Measurements from ENCODE around the gene ERVV-1. TPM values are rescaled to one million over a fixed set of nuclear protein-coding genes. Genes with fewer than 3 reads are reported as not detected.

Gene ERVV-1
- total and polyA plus RNA-seq, 2 donors = 0.05 to 0.14 TPM

DNA sequence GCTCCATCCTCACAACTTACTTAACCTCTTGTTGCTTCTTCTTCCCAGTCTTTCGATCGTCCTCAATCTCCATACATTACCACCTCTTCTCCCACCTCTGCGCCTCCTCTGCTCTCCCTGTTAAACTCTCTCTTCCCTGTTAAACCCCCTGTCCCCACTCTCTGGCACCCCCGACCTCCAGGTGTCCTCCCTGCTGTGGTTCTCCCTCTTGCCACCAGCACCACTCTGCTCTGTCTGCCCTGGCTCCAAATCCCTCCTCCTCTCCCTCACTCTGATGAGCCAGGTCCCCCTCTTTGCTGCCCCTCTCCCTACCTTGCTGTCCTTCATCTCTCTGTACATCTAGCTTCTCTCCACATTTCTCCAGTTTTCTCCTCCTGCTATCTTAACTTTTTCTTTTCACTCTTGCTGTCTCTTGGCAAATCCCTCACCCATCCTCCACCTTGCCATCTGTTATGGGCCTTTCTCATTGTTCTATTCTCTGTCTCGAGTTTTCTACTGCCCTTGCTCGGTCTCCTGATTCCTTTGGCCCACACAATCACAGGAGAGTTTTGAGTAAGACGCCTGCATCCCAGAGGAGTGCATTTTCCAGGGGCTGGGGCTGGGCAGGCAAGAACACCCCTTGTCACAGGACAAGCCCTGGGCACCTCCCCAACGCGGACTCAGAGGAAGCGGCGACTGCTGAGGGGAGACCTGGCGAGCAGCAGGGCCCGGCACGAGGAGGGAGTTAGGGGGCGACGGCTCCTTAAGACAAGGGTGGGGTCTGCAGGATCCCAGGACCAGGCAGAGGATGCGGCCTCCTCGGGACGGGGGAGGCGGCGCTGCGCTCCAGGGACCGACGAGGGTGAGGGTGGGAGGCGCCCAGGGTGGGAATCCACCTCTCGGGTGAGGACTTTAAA is 21.4 kb upstream of the ERVV-1 start:
- H3K4me3 ChIP-seq (ENCODE audit: low read length in 2 of 2) = peak overlapping the region in 1 of 2 donors; percentile 61
- H3K27me3 ChIP-seq (ENCODE audit: control insufficient read depth in 2 of 2, insufficient read depth in 1 of 2, low read length in 1 of 2) = peaks cover 0 to 11% of the 10 kb centered on the region in 2 donors
- peak overlapping the region in 1 of 2 donors; percentile 42 for H3K27ac ChIP-seq (ENCODE audit: low read depth in 1 of 2, low read length in 1 of 2)
- H3K4me1 ChIP-seq (ENCODE audit: control insufficient read depth in 2 of 2, insufficient read depth in 2 of 2, low read length in 2 of 2) = peaks cover 3 to 12% of the 10 kb centered on the region in 2 donors
- 32% methylated on average over 26 of the region's 26 CpGs for WGBS
- H3K36me3 ChIP-seq (ENCODE audit: control insufficient read depth in 2 of 2, insufficient read depth in 2 of 2, low read length in 1 of 2) = no peaks in the 10 kb centered on the region
- H3K9me3 ChIP-seq (ENCODE audit: control insufficient read depth in 2 of 2, insufficient read depth in 1 of 2, low read length in 1 of 2) = peaks cover 0 to 38% of the 10 kb centered on the region in 2 donors
- DNase-seq (ENCODE audit: low read depth in 6 of 9, low spot score in 9 of 9) = peak in 1 of 9 donors; percentile 3

DNA sequence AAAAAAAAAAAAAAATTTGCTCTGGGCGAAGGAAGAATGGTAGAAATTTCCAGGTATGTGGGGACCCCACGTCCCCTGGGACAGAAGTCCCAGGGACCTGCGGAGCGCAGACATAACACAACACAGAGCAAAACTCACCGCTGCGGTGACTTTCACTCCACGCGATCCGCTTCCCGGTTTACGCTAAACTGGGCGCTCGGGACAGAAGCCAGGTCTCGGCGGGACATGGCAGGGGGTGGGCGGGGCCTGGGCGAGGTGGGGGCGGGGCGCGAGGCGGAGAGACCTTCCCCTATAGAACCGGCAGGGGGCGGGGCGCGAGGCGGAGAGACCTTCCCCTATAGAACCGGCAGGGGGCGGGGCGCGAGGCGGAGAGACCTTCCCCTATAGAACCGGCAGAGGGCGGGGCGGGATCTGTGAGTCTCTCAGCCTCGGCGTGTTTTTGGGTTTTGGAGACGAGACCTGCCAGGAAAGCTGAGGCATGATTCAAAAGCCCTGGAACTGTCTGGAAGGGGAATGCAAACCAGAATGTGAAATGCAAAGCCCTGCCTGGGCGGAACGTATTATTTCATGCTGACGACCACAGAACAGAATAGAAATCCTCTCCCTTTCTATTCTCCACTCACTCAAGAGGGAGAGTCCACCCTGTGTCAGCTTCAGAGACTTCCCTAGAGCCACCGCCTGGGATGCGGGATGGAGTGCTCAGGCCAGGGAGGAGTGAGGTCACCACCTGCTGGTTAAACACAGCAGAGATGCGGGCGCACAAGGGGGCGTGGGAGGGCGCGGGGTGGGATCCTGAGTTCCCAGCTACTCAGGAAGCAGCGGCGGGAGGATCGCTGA is 20.2 kb upstream of the ERVV-1 start:
- H3K4me1 ChIP-seq (ENCODE audit: control insufficient read depth in 2 of 2, insufficient read depth in 2 of 2, low read length in 2 of 2) = peaks cover 3 to 12% of the 10 kb centered on the region in 2 donors
- peaks cover 0 to 44% of the 10 kb centered on the region in 2 donors for H3K9me3 ChIP-seq (ENCODE audit: control insufficient read depth in 2 of 2, insufficient read depth in 1 of 2, low read length in 1 of 2)
- H3K36me3 ChIP-seq (ENCODE audit: control insufficient read depth in 2 of 2, insufficient read depth in 2 of 2, low read length in 1 of 2) = no peaks in the 10 kb centered on the region
- peak in 6 of 9 donors; percentile 11 to 83 (median 33) for DNase-seq (ENCODE audit: low read depth in 6 of 9, low spot score in 9 of 9)
- WGBS = 2% methylated on average over 50 of the region's 50 CpGs
- H3K4me3 ChIP-seq (ENCODE audit: low read length in 2 of 2) = peak overlapping the region; percentile 18 to 61
- H3K27me3 ChIP-seq (ENCODE audit: control insufficient read depth in 2 of 2, insufficient read depth in 1 of 2, low read length in 1 of 2) = peaks cover 0 to 11% of the 10 kb centered on the region in 2 donors
- H3K27ac ChIP-seq (ENCODE audit: low read depth in 1 of 2, low read length in 1 of 2) = peak overlapping the region in 1 of 2 donors; percentile 42

DNA sequence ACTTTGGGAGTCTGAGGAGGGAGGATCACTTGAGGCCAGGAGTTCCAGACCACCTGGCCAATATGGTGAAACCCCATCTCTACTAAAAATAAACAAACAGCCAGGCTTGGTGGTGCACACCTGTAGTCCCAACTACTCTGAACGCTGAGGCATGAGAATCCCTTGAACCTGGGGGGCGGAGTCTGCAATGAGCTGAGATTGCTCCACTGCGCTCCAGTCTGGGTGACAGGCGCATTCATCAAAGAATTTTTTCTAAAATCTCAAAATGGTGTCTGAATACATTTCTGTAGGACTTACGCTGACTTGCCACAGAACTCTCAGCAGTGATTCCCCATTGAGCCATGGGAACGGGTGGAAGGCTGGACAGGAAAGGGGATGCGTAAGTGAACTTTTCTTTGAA is 18.0 kb upstream of the ERVV-1 start:
- WGBS = 90% methylated on average over 7 of the region's 7 CpGs

DNA sequence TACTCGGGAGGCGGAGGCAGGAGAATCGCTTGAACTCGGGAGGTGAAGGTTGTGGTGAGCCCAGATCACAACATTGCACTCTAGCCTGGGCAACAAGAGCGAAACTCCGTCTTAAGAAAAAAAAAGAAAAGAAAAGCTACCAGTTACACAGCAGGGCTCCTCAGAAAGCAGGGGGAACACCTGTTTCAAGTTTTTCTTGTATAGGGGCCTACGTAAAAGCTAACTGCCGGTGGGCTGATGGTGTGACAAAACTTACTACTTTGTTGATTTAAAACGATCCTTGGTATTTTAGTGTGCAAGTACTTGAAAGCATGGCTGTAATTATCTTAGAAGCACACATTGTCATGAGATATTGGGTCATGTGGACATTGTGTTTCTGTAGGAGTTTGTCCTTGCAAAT is 15.7 kb upstream of the ERVV-1 start:
- no peak for DNase-seq (ENCODE audit: low read depth in 6 of 9, low spot score in 9 of 9)
- WGBS = 80% methylated on average over 9 of the region's 9 CpGs
- H3K9me3 ChIP-seq (ENCODE audit: control insufficient read depth in 2 of 2, insufficient read depth in 1 of 2, low read length in 1 of 2) = peaks cover 0 to 34% of the 10 kb centered on the region in 2 donors

More for the DNA sequence above, 18.0 kb upstream of the ERVV-1 start:
- H3K4me3 ChIP-seq (ENCODE audit: low read length in 2 of 2) = no peak overlapping the region
- H3K27me3 ChIP-seq (ENCODE audit: control insufficient read depth in 2 of 2, insufficient read depth in 1 of 2, low read length in 1 of 2) = peaks cover 0 to 11% of the 10 kb centered on the region in 2 donors
- no peaks in the 10 kb centered on the region for H3K36me3 ChIP-seq (ENCODE audit: control insufficient read depth in 2 of 2, insufficient read depth in 2 of 2, low read length in 1 of 2)
- H3K27ac ChIP-seq (ENCODE audit: low read depth in 1 of 2, low read length in 1 of 2) = no peak overlapping the region
- no peak for DNase-seq (ENCODE audit: low read depth in 6 of 9, low spot score in 9 of 9)
- H3K9me3 ChIP-seq (ENCODE audit: control insufficient read depth in 2 of 2, insufficient read depth in 1 of 2, low read length in 1 of 2) = peaks cover 0 to 37% of the 10 kb centered on the region in 2 donors
- H3K4me1 ChIP-seq (ENCODE audit: control insufficient read depth in 2 of 2, insufficient read depth in 2 of 2, low read length in 2 of 2) = peaks cover 3 to 12% of the 10 kb centered on the region in 2 donors

GRCh38 chr19:53002479-53002878 is 11.2 kb upstream of the ERVV-1 start:
- Histone ChIP-seq H3K36me3 (ENCODE audit: control insufficient read depth in 2 of 2, insufficient read depth in 2 of 2, low read length in 1 of 2) (no peaks in the 10 kb centered on the region), H3K9me3 (ENCODE audit: control insufficient read depth in 2 of 2, insufficient read depth in 1 of 2, low read length in 1 of 2) (peaks cover 1 to 30% of the 10 kb centered on the region in 2 donors), H3K4me3 (ENCODE audit: low read length in 2 of 2) (no peak overlapping the region), H3K27ac (ENCODE audit: low read depth in 1 of 2, low read length in 1 of 2) (no peak overlapping the region), H3K4me1 (ENCODE audit: control insufficient read depth in 2 of 2, insufficient read depth in 2 of 2, low read length in 2 of 2) (no peaks in the 10 kb centered on the region), H3K27me3 (ENCODE audit: control insufficient read depth in 2 of 2, insufficient read depth in 1 of 2, low read length in 1 of 2) (no peaks in the 10 kb centered on the region)
- 47% methylated on average over 2 of the region's 2 CpGs for WGBS
- DNase-seq (ENCODE audit: low read depth in 6 of 9, low spot score in 9 of 9) = no peak

More for the DNA sequence above, 15.7 kb upstream of the ERVV-1 start:
- Histone ChIP-seq H3K4me1 (ENCODE audit: control insufficient read depth in 2 of 2, insufficient read depth in 2 of 2, low read length in 2 of 2) (peaks cover 0 to 4% of the 10 kb centered on the region in 2 donors), H3K4me3 (ENCODE audit: low read length in 2 of 2) (no peak overlapping the region), H3K27me3 (ENCODE audit: control insufficient read depth in 2 of 2, insufficient read depth in 1 of 2, low read length in 1 of 2) (peaks cover 0 to 3% of the 10 kb centered on the region in 2 donors), H3K36me3 (ENCODE audit: control insufficient read depth in 2 of 2, insufficient read depth in 2 of 2, low read length in 1 of 2) (no peaks in the 10 kb centered on the region), H3K27ac (ENCODE audit: low read depth in 1 of 2, low read length in 1 of 2) (no peak overlapping the region)

GRCh38 chr19:53004242-53004641 is 9.5 kb upstream of the ERVV-1 start:
- Histone ChIP-seq H3K4me3 (ENCODE audit: low read length in 2 of 2) (no peak overlapping the region), H3K9me3 (ENCODE audit: control insufficient read depth in 2 of 2, insufficient read depth in 1 of 2, low read length in 1 of 2) (peaks cover 1 to 33% of the 10 kb centered on the region in 2 donors), H3K4me1 (ENCODE audit: control insufficient read depth in 2 of 2, insufficient read depth in 2 of 2, low read length in 2 of 2) (no peaks in the 10 kb centered on the region), H3K27ac (ENCODE audit: low read depth in 1 of 2, low read length in 1 of 2) (no peak overlapping the region), H3K36me3 (ENCODE audit: control insufficient read depth in 2 of 2, insufficient read depth in 2 of 2, low read length in 1 of 2) (no peaks in the 10 kb centered on the region), H3K27me3 (ENCODE audit: control insufficient read depth in 2 of 2, insufficient read depth in 1 of 2, low read length in 1 of 2) (no peaks in the 10 kb centered on the region)
- no peak for DNase-seq (ENCODE audit: low read depth in 6 of 9, low spot score in 9 of 9)
- 86% methylated on average over 5 of the region's 5 CpGs for WGBS

GRCh38 chr19:53007200-53007599 is 6.5 kb upstream of the ERVV-1 start:
- Histone ChIP-seq H3K27me3 (ENCODE audit: control insufficient read depth in 2 of 2, insufficient read depth in 1 of 2, low read length in 1 of 2) (no peaks in the 10 kb centered on the region), H3K36me3 (ENCODE audit: control insufficient read depth in 2 of 2, insufficient read depth in 2 of 2, low read length in 1 of 2) (no peaks in the 10 kb centered on the region), H3K27ac (ENCODE audit: low read depth in 1 of 2, low read length in 1 of 2) (no peak overlapping the region), H3K9me3 (ENCODE audit: control insufficient read depth in 2 of 2, insufficient read depth in 1 of 2, low read length in 1 of 2) (peaks cover 4 to 45% of the 10 kb centered on the region in 2 donors), H3K4me3 (ENCODE audit: low read length in 2 of 2) (no peak overlapping the region), H3K4me1 (ENCODE audit: control insufficient read depth in 2 of 2, insufficient read depth in 2 of 2, low read length in 2 of 2) (no peaks in the 10 kb centered on the region)
- 83% methylated on average over 7 of the region's 7 CpGs for WGBS
- DNase-seq (ENCODE audit: low read depth in 6 of 9, low spot score in 9 of 9) = no peak

DNA sequence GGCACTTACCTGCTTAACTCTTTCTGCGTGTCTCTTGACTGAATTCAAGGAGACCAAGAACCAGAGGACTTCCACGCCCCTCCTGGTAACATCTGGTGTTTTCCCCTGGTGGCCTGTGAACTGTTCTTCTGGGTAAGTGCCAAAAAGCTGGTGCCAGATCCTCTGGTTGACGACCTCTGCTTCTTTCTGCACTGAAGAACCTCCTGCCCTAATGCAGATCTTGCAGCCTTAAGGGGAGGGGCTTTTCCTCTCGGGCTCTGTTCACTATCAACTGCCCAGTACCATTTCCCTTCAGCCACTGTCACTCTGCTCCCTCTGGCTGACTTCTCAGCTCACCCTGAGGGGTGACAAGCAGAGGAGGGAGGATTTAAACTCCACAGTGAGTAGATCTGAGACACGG is 6.1 kb upstream of the ERVV-1 start:
- Histone ChIP-seq H3K4me1 (ENCODE audit: control insufficient read depth in 2 of 2, insufficient read depth in 2 of 2, low read length in 2 of 2) (no peaks in the 10 kb centered on the region), H3K27ac (ENCODE audit: low read depth in 1 of 2, low read length in 1 of 2) (no peak overlapping the region), H3K4me3 (ENCODE audit: low read length in 2 of 2) (no peak overlapping the region), H3K9me3 (ENCODE audit: control insufficient read depth in 2 of 2, insufficient read depth in 1 of 2, low read length in 1 of 2) (peaks cover 4 to 49% of the 10 kb centered on the region in 2 donors), H3K36me3 (ENCODE audit: control insufficient read depth in 2 of 2, insufficient read depth in 2 of 2, low read length in 1 of 2) (no peaks in the 10 kb centered on the region), H3K27me3 (ENCODE audit: control insufficient read depth in 2 of 2, insufficient read depth in 1 of 2, low read length in 1 of 2) (no peaks in the 10 kb centered on the region)
- 71% methylated on average over 5 of the region's 5 CpGs for WGBS
- DNase-seq (ENCODE audit: low read depth in 6 of 9, low spot score in 9 of 9) = no peak

Data from thymus (tissue), 11 donors.